K562 (cell line): ENCODE measurements around the gene INSR. TPM values are rescaled to one million over a fixed set of nuclear protein-coding genes. Genes with fewer than 3 reads are reported as not detected.
A peak's percentile ranks its signal among the peaks of the same experiment; 100 is the strongest.

Experiments
- ATAC-seq: fragments of 200-7000 bp; cut with Tn5 transposase; 3 replicates; pipeline ENCODE4 v1.9.1; 2020; ENCODE audit warnings: moderate library complexity
- BruUV-seq: library from RNA; stranded (reverse); fragments of 400-500 nt; replicated peaks from 2 replicates; lab custom pipeline; 2021; lab: Mats Ljungman, UMichigan
- CTCF ChIA-PET: fragments of 300-600 bp; formaldehyde crosslinking; extraction: SDS; loops from one replicate; lab custom pipeline; 2021; ENCODE audit warnings: low intra/inter-chr PET ratio; lab: Yijun Ruan, JAX
- POLR2A ChIA-PET: fragments of 300-600, 350-650 bp; sonication (Branson Sonifier 250); formaldehyde crosslinking; extraction: SDS; loops from one replicate; lab custom pipeline; 2021; ENCODE audit warnings: antibody characterized with exemption, inconsistent platforms; lab: Yijun Ruan, JAX
- DNase-seq, 4 experiments: peaks; one replicate each; pipeline versions ENCODE4 v3.0.0 to v3.0.0-alpha.2; 2011 to 2018; ENCODE audit warnings: low spot score in 3 of 4, mixed read lengths in 3 of 4; ENCODE audit errors: extremely low read depth in 1 of 4
- FAIRE-seq: peaks from 2 replicates; lab custom pipeline; 2011; peaks lifted over from hg19 to GRCh38; lab: Jason Lieb, UNC
- H2AFZ ChIP-seq: 2 replicates; pipeline ENCODE4 v1.6.0; 2011; ENCODE audit warnings: low read depth, low read length, control low read depth, inconsistent platforms
- H3K27ac ChIP-seq: fragments of 200-600 bp; 3 replicates; pipeline ENCODE4 v1.8.0; 2011; ENCODE audit warnings: low read depth, mild to moderate bottlenecking, control low read depth, inconsistent platforms, low read length, moderate library complexity, mixed read lengths; ENCODE audit errors: extremely low read depth
- H3K27me3 ChIP-seq, 2 experiments: fragments of 300-600 bp in 1 of 2; 2 replicates in 1 of 2; 3 replicates in 1 of 2; pipeline versions ENCODE4 v1.6.0 to v1.8.0; 2011; ENCODE audit warnings: inconsistent platforms in 2 of 2, low read length in 2 of 2, mild to moderate bottlenecking in 1 of 2, mixed read lengths in 1 of 2, moderate library complexity in 1 of 2; ENCODE audit not compliant: control insufficient read depth in 2 of 2, insufficient read depth in 2 of 2
- H3K36me3 ChIP-seq: fragments of 300-600 bp; 3 replicates; pipeline ENCODE4 v1.8.0; 2011; ENCODE audit warnings: mild to moderate bottlenecking, low read length, inconsistent platforms; ENCODE audit not compliant: control insufficient read depth, insufficient read depth
- H3K4me1 ChIP-seq, 2 experiments: fragments of 200-600 bp in 1 of 2; replicated peaks in 1 of 2; 2 replicates in 1 of 2; 3 replicates in 1 of 2; pipeline versions ENCODE4 v1.5.1 to v1.8.0; 2011; ENCODE audit warnings: inconsistent platforms in 2 of 2, low read length in 2 of 2, mild to moderate bottlenecking in 1 of 2, mixed read lengths in 1 of 2, moderate library complexity in 1 of 2; ENCODE audit not compliant: control insufficient read depth in 2 of 2, insufficient read depth in 2 of 2
- H3K4me2 ChIP-seq: 2 replicates; pipeline ENCODE4 v1.6.1; 2011; ENCODE audit warnings: low read length, control low read depth, inconsistent platforms, mixed read lengths; ENCODE audit not compliant: insufficient read depth
- H3K4me3 ChIP-seq: fragments of 200-600 bp; sonication (generic), shearing (Covaris generic); 2 replicates; pipeline ENCODE4 v1.5.1; 2016; ENCODE audit warnings: control low read depth, inconsistent platforms
- H3K79me2 ChIP-seq: fragments of 200-600 bp; 3 replicates; pipeline ENCODE4 v1.8.0; 2011; ENCODE audit warnings: low read length, inconsistent platforms; ENCODE audit not compliant: control insufficient read depth, insufficient read depth
- H3K9ac ChIP-seq, 2 experiments: 2 replicates each; pipeline versions ENCODE4 v1.6.0 to v1.6.1; 2011; ENCODE audit warnings: low read depth in 2 of 2, low read length in 2 of 2, control low read depth in 1 of 2, inconsistent platforms in 1 of 2, mild to moderate bottlenecking in 1 of 2, mixed read lengths in 1 of 2; ENCODE audit not compliant: insufficient read depth in 1 of 2
- H3K9me1 ChIP-seq: one replicate; pipeline ENCODE4 v1.6.0; 2011; ENCODE audit warnings: inconsistent platforms, mild to moderate bottlenecking, low read length, moderate library complexity; ENCODE audit not compliant: control insufficient read depth, insufficient read depth
- H3K9me3 ChIP-seq: replicated peaks from 2 replicates; pipeline ENCODE4 v1.5.1; 2011; ENCODE audit warnings: low read depth, low read length, inconsistent platforms; ENCODE audit not compliant: control insufficient read depth, insufficient read depth
- H4K20me1 ChIP-seq: replicated peaks from 2 replicates; pipeline ENCODE4 v1.6.1; 2011; ENCODE audit warnings: low read length, inconsistent platforms, mixed read lengths; ENCODE audit not compliant: control insufficient read depth, insufficient read depth
- EGR1 ChIP-seq: fragments of 450-650 bp; conservative IDR thresholded peaks from 2 replicates; pipeline ENCODE4 v1.6.1; 2017; ENCODE audit warnings: mild to moderate bottlenecking
- ETS2 ChIP-seq: IDR thresholded peaks from 2 replicates; pipeline ENCODE4 v1.6.1; 2016; ENCODE audit warnings: borderline replicate concordance, missing genetic modification characterization, mild to moderate bottlenecking, moderate library complexity, missing compliant biosample characterization; ENCODE audit not compliant: poor library complexity, severe bottlenecking
- LEF1 ChIP-seq: fragments of 450-650 bp; IDR thresholded peaks from 2 replicates; pipeline ENCODE4 v1.6.1; 2016; ENCODE audit warnings: mild to moderate bottlenecking
- RUNX1 ChIP-seq: sonication (generic); IDR thresholded peaks from 2 replicates; pipeline ENCODE4 v1.6.1; 2016; ENCODE audit warnings: antibody characterized with exemption, low read depth
- ZC3H8 ChIP-seq: fragments of 450-650 bp; IDR thresholded peaks from 2 replicates; pipeline ENCODE4 v1.6.1; 2017
- WGBS: fragments of 100-300 bp; shearing (Covaris generic); methylation state at CpG from one replicate; pipeline ENCODE4 v1.1.6; 2016; ENCODE audit warnings: low coverage, mixed read lengths; ENCODE audit not compliant: insufficient coverage; ENCODE audit errors: missing lambda C conversion rate; 5-methylcytosine and 5-hydroxymethylcytosine counted together
- in situ Hi-C: fragments of 300-500 bp; cut with MboI; formaldehyde crosslinking; loops from 4 replicates; pipeline ENCODE4 v1.15.0; 2018; ENCODE audit warnings: inconsistent platforms, mixed read lengths
- intact Hi-C: fragments of 100-400 bp; cut with micrococcal nuclease; formaldehyde crosslinking; loops from 2 replicates; pipeline ENCODE4 v1.14.2; 2022
- polyA plus RNA-seq, 8 experiments: library from polyadenylated mRNA; depleted of rRNA in 4 of 8; stranded (reverse) in 5 of 8; unstranded in 3 of 8; fragments of >200 nt; fragmentation: Nextera tagmentation in 2 of 8; fragmentation: Illumina TruSeq in 1 of 8; extraction: Ambion mirVana in 2 of 8; extraction: Trizol in 1 of 8; gene quantifications; 2 replicates each; pipeline versions ENCODE4 v1.2.1 to v1.2.3, GENCODE V29; 2011 to 2014; ENCODE audit warnings: inconsistent platforms in 1 of 8, missing spikeins in 1 of 8
- total RNA-seq, 7 experiments: library from RNA; depleted of rRNA in 6 of 7; stranded (reverse); fragments of >200 nt in 6 of 7; fragmentation: Illumina TruSeq in 2 of 7; extraction: Trizol in 2 of 7; gene quantifications; 2 replicates each; pipeline versions ENCODE4 v1.2.1 to v1.2.3, GENCODE V29; 2011 to 2021; ENCODE audit warnings: low replicate concordance in 1 of 7
- TF ChIP-seq, protein P1 (sequence below): fragments of 250-450 bp; sonication (Bioruptor Pico); IDR thresholded peaks from 2 replicates; pipeline ENCODE4 v1.4.0; 2020

Gene INSR
- total and polyA plus RNA-seq, 9 of the 15 experiments (the other 6 are each of a cell fraction or from before 2014, with no cell fraction given) = 0.04 to 0.88 (median 0.41) TPM

DNA sequence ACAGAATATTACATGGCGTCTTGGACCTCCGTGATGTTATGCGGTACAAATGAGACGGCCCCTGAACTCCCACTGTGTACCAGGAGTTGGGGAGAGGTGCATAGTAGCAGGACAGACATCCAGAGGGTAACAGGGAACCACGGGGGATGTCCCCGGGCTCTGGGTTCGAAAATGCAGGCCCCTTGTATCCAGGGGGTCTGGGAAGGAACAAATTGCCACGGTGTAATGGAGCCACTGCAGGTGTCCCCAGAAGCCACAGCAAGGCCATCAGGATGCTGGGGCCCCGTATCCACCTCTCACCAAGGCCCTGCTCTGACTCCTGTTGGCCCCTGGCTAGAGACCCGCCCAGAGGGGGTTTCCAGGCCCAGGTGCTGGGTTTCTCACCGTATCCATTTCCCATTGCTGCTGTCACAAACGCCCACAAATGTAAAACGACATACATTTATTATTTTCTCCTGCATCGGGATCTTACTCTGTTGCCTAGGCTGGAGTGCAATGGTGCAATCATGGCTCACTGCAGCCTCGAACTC is 77.8 kb downstream of the INSR start:
- Histone ChIP-seq H3K36me3 (no peaks in the 10 kb centered on the region), H3K9me1 (no peaks in the 10 kb centered on the region), H2AFZ (no peak overlapping the region), H4K20me1 (no peaks in the 10 kb centered on the region; the same call in 1 of the 2 replicates), H3K4me2 (no peak overlapping the region), H3K27ac (no peak overlapping the region), H3K4me1 (no peaks in the 10 kb centered on the region), H3K27me3 (peaks cover 7 to 28% of the 10 kb centered on the region in 2 experiments; a peak in 2 of 5 replicates), H3K9me3 (no peaks in the 10 kb centered on the region), H3K79me2 (no peaks in the 10 kb centered on the region), H3K4me3 (no peak overlapping the region), H3K9ac (no peak overlapping the region)
- FAIRE-seq (no peak), ATAC-seq (no peak), DNase-seq (no peak)
- intact Hi-C loops = no loop called here
- WGBS = 2% methylated on average over 15 of the region's 15 CpGs
- POLR2A ChIA-PET = no interaction called here
- BruUV-seq = no TSS peak
- in situ Hi-C loops = no loop called here
- CTCF ChIA-PET = no interaction called here
- no peak for TF ChIP-seq RUNX1

DNA sequence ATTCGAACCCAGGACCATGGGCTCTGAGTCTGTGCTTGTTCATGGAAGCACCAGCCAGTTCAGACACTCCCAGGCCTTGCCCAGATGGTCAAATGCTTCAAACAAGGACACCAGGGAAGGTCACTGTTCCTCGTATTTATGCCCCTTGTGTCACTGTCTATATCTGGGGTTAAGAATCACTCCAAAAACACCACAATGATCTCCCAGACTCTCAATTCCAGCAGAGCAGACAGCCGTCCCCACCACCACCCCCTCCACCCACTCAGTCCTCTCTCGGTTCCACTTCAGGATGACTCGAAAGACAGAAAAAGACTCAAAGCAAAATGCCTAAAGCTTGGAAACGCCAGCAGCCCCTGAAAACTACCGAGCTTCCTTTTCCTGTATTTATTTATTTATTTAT is 79.0 kb downstream of the INSR start:
- TF ChIP-seq, protein P1, sequence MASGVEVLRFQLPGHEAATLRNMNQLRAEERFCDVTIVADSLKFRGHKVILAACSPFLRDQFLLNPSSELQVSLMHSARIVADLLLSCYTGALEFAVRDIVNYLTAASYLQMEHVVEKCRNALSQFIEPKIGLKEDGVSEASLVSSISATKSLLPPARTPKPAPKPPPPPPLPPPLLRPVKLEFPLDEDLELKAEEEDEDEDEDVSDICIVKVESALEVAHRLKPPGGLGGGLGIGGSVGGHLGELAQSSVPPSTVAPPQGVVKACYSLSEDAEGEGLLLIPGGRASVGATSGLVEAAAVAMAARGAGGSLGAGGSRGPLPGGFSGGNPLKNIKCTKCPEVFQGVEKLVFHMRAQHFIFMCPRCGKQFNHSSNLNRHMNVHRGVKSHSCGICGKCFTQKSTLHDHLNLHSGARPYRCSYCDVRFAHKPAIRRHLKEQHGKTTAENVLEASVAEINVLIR (CRISPR knock-in tag) = no peak
- TF ChIP-seq LEF1 = no peak
- no peak for TF ChIP-seq ETS2 (tag)
- no peak for TF ChIP-seq ZC3H8
- TF ChIP-seq EGR1 = peak; percentile 17; the same call in 1 of the 2 replicates
- ChIA-PET CTCF (no interaction called here), POLR2A (interaction anchor here (0.7 kb wide), 1 partner anchor 334 kb away, joined by 3 read pairs; no protein-coding TSS in a partner anchor)
- no peaks in the 10 kb centered on the region for H3K4me1 ChIP-seq
- peaks cover 10 to 36% of the 10 kb centered on the region in 2 experiments; a peak in 3 of 5 replicates for H3K27me3 ChIP-seq
- intact Hi-C loops = no loop called here
- no peaks in the 10 kb centered on the region; the same call in 1 of the 2 replicates for H4K20me1 ChIP-seq
- DNase-seq (no peak), FAIRE-seq (no peak), ATAC-seq (no peak)
- no peaks in the 10 kb centered on the region for H3K79me2 ChIP-seq
- H3K27ac ChIP-seq = no peak overlapping the region
- no peak overlapping the region for H3K4me2 ChIP-seq
- in situ Hi-C loops = no loop called here
- H3K9me1 ChIP-seq = no peaks in the 10 kb centered on the region
- BruUV-seq = no TSS peak
- 0% methylated on average over 7 of the region's 7 CpGs for WGBS
- H3K9me3 ChIP-seq = no peaks in the 10 kb centered on the region
- no peak overlapping the region for H3K4me3 ChIP-seq
- H3K36me3 ChIP-seq = no peaks in the 10 kb centered on the region
- no peak overlapping the region for H2AFZ ChIP-seq
- no peak overlapping the region for H3K9ac ChIP-seq
